ENCODE data around the gene GALM. TPM values are rescaled to one million over a fixed set of nuclear protein-coding genes. Genes with fewer than 3 reads are reported as not detected.

Gene GALM
- total and polyA plus RNA-seq, 2 of the 8 experiments (the other 6 are each of a cell fraction or from before 2014, with no cell fraction given) = 9.9 to 13.1 TPM

DNA sequence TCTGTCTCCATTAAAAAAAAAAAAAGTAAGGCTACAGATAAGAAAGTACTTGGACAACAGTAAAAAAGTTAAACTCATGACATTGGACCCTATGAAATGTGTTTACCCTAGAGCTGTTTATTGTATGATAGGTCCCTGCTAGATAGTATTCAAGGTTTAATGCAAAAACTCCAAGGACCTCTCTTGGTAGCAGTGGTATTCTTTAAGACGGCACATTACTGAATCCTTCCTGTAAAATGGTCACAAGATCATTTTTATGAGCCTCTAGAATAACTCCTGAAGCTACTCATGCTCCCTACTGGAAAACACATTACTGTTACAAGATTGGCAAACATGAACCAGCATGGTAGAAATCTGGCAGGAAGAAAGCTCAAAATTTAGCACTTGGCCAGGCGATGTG, 38.8 kb downstream of the GALM start:
- no peak overlapping the region for H2BK12ac ChIP-seq (ENCODE audit: low read depth, low read length)
- H3K9me3 ChIP-seq (ENCODE audit: insufficient read depth in 2 of 2, low read depth in 1 of 2, low read length in 1 of 2) = no peaks in the 10 kb centered on the region
- no peak overlapping the region for H2BK15ac ChIP-seq (ENCODE audit: low read length)
- no peak overlapping the region for H3K9ac ChIP-seq (replicated peaks in 1 of 4; ENCODE audit: extremely low read depth in 1 of 4, low read depth in 3 of 4, low read length in 3 of 4)
- ChIA-PET POLR2A (ENCODE audit: partially characterized antibody) (interaction anchor here (1.1 to 2.3 kb wide), 3 partner anchors 14 to 46 kb away, joined by 3 to 9 read pairs (median 7); partner anchors contain the start of gene SRSF7), CTCF (ENCODE audit: partially characterized antibody) (interaction anchor here (0.6 to 2.2 kb wide), 6 partner anchors 11 to 171 kb away, joined by 3 to 6 read pairs (median 3); no protein-coding TSS in a partner anchor)
- no peak overlapping the region for H2AK5ac ChIP-seq (ENCODE audit: low read depth, low read length)
- 91% methylated on average over 2 of the region's 2 CpGs; no CpG with 5 or more reads in 1 of the 2 experiments for WGBS, 2 experiments (ENCODE audit: extremely low coverage in 1 of 2, insufficient coverage in 1 of 2, insufficient read length in 1 of 2, insufficient replicate concordance in 2 of 2, low coverage in 1 of 2, low lambda C conversion rate in 2 of 2, missing lambda C conversion rate in 1 of 2)
- H4K8ac ChIP-seq (ENCODE audit: extremely low read depth, insufficient read depth, low read length) = no peak overlapping the region
- no peaks in the 10 kb centered on the region for H3K36me3 ChIP-seq (ENCODE audit: control insufficient read depth in 2 of 4, insufficient read depth in 4 of 4, low read length in 3 of 4)
- TF ChIP-seq CEBPB (IDR thresholded peaks at IDR 0.05; ENCODE audit: low read depth, low read length) (no peak), SRF (IDR thresholded peaks at IDR 0.05; ENCODE audit: low read depth, low read length) (no peak), CHD1 (IDR thresholded peaks at IDR 0.05; ENCODE audit: low read depth, low read length) (no peak)
- no peak overlapping the region for H2BK120ac ChIP-seq (replicated peaks; ENCODE audit: low read depth, low read length)
- H3K4me1 ChIP-seq (replicated peaks in 1 of 4; ENCODE audit: control insufficient read depth in 3 of 4, insufficient read depth in 4 of 4, low read length in 3 of 4) = peaks cover 0 to 5% (median under 1%) of the 10 kb centered on the region in 4 experiments; a peak in 2 of 7 replicates
- H3K56ac ChIP-seq (replicated peaks; ENCODE audit: insufficient read length, low read depth, low read length) = no peak overlapping the region
- H4K20me1 ChIP-seq (replicated peaks in 1 of 2; ENCODE audit: control insufficient read depth in 1 of 2, insufficient read depth in 2 of 2, low read length in 2 of 2) = no peaks in the 10 kb centered on the region
- H3K79me2 ChIP-seq (ENCODE audit: control insufficient read depth in 1 of 2, insufficient read depth in 2 of 2, low read length in 2 of 2) = no peaks in the 10 kb centered on the region
- H3K23me2 ChIP-seq (ENCODE audit: low read depth, low read length) = no peaks in the 10 kb centered on the region
- DNase-seq (ENCODE audit: low read depth in 1 of 2, low spot score in 2 of 2) = no peak
- no peak overlapping the region for H3K23ac ChIP-seq (ENCODE audit: insufficient read length)
- H3K4me2 ChIP-seq (ENCODE audit: insufficient read depth in 1 of 2, low read depth in 2 of 2, low read length in 2 of 2) = no peak overlapping the region
- no peak overlapping the region for H3K4ac ChIP-seq (replicated peaks; ENCODE audit: insufficient read length, low read depth, low read length)
- H4K91ac ChIP-seq (replicated peaks; ENCODE audit: insufficient read length, low read length) = no peak overlapping the region
- H2BK20ac ChIP-seq (ENCODE audit: low read length) = no peak overlapping the region
- no peak overlapping the region for H4K5ac ChIP-seq (ENCODE audit: insufficient read length, low read depth, low read length)
- no peaks in the 10 kb centered on the region for H3K27me3 ChIP-seq (replicated peaks in 1 of 4; ENCODE audit: control insufficient read depth in 3 of 4, extremely low read depth in 1 of 4, insufficient read depth in 3 of 4, low read length in 3 of 4)
- no peak for FAIRE-seq
- no peak overlapping the region for H3K18ac ChIP-seq (ENCODE audit: extremely low read depth, low read length)
- no peaks in the 10 kb centered on the region for H3K79me1 ChIP-seq (ENCODE audit: low read depth, low read length)
- H2AFZ ChIP-seq (ENCODE audit: low read length) = no peak overlapping the region
- no peak overlapping the region for H3K14ac ChIP-seq (ENCODE audit: insufficient read length)
- no peak overlapping the region for H3K4me3 ChIP-seq (ENCODE audit: extremely low read depth in 1 of 4, insufficient read depth in 2 of 4, low read depth in 3 of 4, low read length in 4 of 4)
- no peak overlapping the region for H2BK5ac ChIP-seq (ENCODE audit: low read depth, low read length)
- no peak overlapping the region for H3K27ac ChIP-seq (ENCODE audit: low read depth, low read length)
